HG03159 (cell line): ENCODE measurements around the gene CHDH.

Experiments used
- ATAC-seq: cut with Tn5 transposase; IDR thresholded peaks from one replicate; pipeline ENCODE4 v1.9.1; 2021; ENCODE audit warnings: mild to moderate bottlenecking, moderate library complexity; ENCODE audit not compliant: unreplicated experiment

The CHDH gene

DNA sequence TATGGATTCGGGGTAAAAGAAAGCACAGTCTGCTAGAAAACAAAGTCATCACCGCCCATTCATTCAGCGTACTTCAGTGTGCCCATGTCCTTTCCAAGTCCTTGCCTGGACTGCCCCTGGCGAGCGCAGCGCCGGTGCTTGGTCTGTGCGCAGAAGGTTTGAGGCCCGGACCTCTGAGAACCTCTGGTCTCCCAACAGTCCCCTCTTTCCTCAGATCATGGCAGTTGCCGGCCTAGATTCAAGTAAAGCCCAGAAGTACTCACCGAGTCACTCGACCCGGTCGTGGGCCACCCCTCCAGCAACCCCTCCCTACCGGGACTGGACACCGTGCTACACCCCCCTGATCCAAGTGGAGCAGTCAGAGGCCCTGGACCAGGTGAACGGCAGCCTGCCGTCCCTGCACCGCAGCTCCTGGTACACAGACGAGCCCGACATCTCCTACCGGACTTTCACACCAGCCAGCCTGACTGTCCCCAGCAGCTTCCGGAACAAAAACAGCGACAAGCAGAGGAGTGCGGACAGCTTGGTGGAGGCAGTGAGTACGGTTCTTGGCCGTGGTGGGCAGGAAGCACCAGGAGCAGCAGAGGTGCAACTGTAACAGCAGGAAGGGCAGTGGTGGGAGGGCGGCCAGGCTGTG is 36.3 kb downstream of the CHDH start:
- ATAC-seq, result no peak

DNA sequence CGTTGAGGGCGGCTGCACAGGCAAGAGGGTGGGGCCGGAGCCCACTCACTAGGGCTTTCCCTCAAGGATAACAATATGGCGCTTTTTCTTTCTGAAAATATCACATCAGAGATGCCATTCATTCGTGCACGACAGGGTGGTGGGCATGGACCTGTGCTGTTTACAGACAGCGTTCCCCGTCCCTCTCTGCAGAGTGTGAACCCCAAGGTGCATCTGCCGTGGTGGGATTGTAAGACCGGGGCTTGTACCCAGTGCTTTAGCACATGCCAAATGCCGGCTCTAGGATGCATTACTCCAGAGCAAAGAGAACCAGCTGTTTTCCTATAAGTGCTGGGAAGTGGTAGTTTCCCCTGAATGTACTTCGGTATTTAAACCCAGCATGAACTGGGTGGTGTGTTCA is 37.0 kb downstream of the CHDH start:
- no peak for ATAC-seq

DNA sequence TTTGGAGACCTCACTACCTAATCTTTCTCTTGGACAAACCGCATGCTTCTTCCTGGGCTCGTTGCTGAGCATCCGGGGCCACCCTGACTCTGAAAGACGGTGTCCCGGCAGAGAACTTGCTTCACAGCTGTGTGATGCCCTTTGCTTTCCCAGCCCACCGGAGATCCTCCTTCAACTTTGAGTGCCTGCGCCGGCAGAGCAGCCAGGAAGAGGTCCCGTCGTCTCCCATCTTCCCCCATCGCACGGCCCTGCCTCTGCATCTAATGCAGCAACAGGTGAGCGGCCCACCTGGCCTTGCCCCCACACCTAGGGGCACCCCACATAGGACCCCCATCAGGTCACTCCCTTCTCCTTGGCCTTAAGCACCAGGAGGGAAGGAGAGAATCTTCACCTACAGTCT is 37.7 kb downstream of the CHDH start:
- no peak for ATAC-seq

DNA sequence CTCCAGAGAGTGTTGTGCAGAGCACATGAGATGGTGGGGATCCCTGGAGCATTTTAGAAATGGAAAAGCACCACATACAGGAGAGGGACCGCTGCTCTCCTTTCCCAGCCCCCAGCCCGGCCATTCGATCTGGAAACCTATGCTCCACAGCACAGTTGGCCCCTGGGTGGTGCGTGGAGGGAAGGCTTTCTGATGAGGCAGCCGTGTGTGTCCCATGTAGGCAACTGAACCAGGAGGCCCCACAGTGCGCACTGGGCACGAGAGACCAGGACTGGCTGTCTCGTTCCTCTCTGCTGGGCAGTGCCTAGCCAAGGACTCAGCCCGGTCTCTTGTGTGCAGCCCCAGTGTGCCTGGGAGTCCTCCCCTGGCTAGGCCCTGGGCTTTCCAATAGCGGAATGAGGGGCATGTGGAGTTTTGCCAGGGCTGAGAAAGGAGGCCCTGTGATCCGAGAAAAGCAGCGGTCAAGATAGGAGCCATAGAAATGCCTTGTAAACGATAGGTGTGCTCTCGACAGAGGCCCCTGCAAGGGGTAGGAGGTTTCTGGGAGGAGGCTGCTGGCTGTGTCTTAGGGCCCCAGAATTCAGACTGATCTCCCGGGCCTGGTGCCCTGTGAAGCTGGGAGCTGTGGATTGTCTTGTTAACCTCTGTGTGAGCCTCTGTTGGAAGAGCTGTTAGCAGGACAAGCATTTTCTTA is 39.0 kb downstream of the CHDH start:
- no peak for ATAC-seq

DNA sequence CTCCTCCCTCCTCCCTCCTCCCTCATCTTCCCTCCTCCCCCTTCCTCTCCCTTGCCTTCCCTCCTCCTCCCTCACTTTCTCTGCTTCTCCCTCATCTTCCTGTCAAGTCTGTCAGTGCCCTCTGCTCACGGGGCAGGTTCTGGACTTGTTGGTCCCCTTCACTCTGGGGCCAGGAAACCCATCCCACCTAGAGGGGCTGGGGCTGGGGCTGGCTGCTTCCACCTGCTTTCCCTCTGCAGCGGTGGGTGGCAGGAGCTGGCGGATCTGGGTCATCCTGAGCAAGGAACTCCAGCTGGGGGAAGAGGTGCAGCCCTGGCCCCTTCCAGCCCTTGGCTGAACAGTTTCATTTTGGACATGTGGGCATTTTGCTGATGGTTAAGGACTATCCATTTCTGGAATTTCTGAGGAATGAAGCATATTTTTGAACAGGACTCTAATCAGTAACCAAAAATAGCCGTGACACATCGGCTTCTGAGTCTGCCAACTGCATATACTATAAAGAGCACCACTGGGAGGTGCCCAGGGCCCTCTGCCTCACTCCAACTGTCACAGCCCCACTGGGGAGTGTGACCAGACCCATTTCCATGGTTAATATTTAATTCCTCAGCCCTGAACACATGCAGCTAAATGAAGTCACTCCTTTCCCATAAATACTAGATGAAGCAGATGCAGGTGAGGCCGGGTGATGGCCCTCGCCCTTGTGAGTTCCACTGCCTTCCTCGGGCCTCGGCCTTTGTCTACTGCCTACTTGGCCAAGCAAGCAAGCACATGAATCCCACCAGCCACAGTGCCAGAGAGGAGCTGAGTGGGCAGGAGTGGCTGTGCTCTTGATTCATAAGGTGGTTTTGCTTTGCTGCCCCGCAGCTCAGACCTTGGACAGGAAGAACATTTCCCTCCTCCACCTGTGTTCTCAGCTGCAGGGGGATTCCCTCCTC is 39.8 kb downstream of the CHDH start:
- no peak for ATAC-seq

DNA sequence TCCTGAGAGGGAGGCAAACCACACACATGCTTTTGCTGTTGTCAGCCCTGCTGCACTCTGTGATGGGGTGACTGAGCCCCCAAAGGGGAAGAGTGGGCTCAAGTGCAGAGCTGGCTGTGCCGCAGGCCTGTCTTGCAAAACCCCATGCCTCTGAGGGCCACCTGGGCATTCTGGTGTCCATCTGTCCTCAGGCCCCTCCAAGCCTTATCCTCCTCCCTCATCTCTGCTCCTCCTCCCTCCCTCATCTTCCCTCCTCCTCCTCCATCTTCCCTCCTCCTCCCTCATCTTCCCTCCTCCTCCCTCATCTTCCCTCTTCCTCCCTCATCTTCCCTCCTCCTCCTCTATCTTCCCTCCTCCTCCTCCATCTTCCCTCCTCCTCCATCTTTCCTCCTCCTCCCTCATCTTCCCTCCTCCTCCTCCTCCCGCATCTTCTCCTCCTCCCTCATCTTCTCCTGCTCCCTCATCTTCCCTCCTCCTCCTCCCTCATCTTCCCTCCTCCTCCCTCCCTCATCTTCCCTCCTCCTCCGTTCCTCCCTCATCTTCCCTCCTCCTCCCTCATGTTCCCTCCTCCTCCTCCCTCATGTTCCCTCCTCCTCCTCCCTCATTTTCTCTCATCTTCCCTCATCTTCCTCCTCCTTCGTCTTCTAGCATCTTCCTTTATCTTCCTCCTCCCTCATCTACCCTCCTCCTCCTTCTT is 40.6 kb downstream of the CHDH start:
- no peak for ATAC-seq

DNA sequence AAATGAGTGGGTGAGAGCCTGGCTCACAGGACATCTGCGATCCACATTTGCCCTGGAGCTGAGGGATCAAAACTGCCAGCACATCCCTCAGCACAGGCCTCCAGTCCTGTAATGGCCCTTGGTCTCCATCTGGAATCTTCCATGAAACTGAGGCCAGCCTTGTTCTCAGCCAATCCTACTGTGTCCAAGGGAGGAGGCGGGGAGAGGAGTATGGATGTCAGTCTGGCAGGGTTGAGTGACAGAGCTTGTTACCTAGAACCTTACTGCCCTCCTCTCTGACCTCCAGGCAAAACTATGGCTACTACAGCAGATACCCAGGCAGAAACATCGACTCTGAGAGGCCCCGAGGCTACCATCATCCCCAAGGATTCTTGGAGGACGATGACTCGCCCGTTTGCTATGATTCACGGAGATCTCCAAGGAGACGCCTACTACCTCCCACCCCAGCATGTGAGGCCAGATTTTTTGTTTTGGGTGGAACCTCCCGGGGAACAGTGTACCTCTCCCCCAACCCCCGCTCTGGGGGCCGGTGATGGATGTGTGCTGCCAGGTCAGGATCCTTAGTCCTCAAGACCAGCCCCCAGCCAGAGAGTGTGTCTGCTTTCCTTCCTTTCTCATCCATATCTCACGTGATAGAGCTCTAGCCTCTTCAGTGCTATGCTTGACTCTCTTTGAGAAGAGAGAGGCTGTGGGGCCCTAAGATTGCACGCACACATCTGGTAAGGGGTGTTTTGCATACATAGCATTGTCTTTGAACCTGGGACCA is 41.3 kb downstream of the CHDH start:
- peak; percentile 77 for ATAC-seq

DNA sequence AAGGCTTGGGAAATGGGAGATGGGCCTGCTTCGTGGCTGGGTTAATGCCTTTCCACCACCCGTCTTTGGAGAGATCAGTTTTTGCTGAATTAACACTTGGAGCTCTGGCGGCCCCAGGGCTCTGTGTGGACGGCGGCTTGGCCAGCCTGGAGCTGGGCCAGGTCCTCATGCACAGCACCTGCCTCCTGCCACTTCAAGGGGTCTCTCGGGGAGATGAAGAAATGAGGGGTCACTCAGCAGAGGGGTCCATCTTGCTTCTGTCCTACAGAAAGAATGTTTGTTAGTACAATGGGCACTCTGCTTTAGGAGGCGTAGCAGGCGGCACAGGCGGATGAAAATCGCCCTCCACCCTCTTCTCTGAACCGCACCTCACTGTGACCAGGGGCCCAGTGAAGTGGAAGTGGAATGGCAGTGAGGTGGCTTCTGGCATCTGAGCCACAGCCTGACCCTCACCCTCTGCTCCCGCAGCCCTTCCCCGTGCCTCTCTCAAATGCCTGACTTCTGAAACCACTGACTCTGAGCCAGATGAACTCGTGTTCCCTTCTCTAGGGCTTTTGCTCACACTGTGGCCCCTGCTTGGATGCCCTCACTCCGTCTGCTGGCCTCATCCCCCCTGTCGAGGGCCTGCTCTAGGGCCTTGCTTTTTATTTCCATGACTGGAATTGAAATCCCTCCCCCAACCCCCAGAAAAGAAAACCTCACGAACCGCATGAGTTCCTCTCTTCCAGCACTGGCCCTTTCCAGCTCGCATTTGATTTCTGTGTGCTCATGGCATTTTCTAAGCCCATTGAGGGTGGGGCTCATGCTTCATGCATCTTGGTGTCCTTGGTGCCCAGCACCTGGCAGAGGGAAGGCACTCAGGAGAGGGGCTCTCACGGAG is 42.2 kb downstream of the CHDH start:
- no peak for ATAC-seq

DNA sequence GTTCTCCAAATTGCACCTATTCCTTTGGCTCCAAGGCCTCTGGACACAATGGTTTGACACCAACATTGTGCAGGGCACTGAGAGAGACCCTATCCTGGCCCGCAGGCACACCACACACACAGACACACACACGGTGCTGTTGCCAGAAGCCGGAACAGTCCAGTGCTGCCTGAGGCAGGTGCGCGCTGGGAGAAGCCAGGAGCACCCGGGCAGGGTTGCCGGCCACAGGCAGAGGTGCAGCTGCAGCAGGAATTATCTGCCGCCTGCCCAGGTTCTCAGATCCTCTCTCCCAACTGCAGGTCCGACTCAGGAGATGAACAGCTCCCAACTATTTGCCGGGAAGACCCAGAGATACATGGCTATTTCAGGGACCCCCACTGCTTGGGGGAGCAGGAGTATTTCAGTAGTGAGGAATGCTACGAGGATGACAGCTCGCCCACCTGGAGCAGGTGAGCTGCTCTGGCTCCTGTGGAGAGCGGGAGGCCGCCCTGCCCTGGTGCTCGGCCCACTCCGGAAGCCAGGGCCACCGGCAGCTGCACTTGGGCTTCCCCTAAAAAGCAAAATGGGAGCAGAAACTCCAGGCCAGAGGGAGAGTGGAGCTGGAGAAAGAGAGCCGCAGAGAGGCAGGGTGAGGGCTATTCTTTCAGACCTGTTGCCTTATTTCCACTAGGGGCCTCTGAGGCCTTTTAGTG is 42.9 kb downstream of the CHDH start:
- no peak for ATAC-seq

DNA sequence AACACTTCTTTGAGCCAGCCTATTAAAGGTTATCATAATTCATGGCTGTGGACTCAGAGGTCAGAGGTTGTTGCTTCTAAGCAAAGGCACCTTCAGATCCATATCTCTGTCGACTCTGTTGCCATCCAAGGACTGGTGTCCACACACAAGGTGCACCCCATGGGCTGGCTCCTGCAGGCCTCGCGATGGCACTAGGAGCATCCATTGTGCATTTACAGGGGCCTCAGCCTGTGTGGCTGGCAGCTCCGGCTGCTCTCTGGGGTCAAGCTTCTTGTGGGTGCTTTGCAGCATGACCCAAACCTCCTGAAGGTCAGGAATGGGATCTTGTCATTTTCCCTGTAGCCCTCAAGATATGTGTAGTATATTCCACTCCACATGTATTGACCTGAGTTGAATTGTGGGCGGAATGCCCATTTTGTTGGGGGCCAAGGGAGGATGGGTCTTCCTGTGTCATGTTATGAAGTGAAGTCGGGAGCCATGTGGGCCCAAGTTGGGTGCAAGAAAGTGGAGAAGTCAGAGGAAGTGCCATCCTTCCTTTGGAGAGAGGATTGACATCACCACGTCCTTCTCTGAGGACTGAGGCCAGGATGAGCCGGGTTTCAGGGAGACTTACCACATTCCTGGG is 43.9 kb downstream of the CHDH start:
- ATAC-seq, result no peak

DNA sequence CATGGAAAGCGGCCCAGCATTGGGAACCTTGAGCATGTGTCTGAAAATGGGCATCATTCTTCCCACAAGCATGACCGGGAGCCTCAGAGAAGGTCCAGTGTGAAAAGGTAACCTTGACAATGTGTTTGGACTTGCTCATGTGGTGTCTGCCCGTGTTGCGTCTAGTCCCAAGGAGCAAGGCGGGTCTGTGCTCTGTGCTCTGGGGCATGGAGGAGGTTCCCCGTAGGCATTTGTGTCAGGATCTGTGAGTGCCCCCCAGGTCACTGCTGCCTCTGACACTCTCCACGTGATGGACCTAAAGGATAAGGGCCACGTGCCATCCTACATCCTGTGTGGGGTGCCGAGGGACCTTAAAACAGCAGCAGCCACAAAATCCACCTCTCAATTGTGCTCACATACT is 44.9 kb downstream of the CHDH start:
- ATAC-seq, result no peak

DNA sequence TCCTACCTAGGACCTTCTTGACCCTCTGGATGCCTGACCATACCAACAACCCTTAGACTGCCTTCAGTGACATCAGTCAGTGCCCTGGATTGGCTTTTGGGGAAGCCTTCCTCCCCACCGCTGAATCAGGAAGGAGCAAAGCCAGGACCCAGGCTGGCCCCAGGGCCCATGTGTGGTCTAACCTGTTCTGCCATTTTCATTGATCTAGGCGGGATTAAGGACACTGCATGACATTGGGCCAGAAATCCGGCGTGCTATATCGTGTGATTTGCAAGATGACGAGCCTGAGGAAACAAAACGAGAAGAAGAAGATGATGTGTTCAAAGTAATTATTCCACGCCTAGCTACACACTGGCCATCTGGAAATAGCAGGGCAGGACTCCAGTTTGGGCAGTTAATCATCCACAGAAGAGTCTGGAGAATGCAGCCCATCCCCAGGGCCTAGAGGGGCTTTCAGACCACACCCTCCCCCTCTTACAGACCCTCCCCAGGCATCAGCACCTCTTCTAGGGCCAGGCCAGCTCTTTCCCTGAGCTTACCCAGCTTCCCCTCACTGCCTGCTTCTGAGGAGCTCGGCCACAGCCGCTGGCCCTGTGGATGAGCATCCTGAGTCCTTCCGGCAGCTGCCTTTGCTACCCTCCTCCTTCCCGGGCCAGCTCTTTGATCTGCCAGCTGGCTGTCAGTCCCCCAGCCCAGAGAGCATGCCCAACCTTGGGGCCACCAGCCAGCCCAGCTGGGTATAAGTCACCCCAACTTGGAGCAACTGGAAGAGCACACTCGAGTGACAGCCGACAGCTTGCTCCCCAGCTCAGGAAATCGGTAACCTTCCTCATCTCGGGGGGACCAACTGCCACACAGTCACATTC is 45.9 kb downstream of the CHDH start:
- no peak for ATAC-seq

DNA sequence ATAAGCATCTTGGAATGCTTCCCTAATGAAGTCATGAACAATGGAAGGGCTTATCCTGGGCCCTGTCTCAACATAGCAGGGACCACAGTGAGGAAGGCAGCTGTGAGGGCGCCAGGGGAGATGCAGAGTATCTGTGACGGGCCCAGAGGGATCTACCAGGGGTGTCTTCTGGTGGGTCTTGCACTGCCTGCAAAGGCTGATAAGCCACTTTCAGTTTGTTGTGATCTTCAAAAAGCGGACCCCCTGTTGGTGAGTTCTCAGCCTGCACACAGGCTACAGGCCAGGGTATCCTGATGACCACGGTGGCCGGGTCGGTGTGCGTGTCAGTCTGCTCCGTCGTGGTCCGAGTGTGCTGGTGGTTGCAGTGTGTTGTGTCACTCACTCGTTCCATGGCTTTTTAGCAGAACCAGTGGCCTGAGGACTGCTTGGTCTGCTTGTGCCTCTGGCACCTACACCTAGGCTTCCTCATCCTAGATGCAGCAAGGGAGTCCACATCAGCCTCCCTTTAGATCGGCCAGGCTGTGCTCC is 46.8 kb downstream of the CHDH start:
- no peak for ATAC-seq

DNA sequence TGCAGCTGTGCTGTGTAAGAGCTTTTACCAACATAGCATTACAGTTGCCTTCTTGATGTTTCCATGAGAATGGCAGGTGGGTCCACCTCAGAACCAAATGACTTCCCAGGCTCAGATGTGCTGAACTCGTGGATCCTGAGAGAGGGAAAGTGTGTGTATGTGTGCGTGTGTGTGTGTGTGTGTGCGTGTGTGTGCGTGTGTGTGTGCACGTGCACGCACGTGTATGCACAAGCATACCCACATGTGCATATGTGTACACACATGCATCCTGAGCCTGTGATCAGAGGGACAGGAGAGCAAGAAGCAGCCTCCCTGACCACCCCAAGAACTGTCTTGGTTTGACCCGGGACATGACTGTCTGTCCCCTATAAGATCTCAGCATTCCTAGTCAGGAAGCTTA is 48.1 kb downstream of the CHDH start:
- no peak for ATAC-seq

DNA sequence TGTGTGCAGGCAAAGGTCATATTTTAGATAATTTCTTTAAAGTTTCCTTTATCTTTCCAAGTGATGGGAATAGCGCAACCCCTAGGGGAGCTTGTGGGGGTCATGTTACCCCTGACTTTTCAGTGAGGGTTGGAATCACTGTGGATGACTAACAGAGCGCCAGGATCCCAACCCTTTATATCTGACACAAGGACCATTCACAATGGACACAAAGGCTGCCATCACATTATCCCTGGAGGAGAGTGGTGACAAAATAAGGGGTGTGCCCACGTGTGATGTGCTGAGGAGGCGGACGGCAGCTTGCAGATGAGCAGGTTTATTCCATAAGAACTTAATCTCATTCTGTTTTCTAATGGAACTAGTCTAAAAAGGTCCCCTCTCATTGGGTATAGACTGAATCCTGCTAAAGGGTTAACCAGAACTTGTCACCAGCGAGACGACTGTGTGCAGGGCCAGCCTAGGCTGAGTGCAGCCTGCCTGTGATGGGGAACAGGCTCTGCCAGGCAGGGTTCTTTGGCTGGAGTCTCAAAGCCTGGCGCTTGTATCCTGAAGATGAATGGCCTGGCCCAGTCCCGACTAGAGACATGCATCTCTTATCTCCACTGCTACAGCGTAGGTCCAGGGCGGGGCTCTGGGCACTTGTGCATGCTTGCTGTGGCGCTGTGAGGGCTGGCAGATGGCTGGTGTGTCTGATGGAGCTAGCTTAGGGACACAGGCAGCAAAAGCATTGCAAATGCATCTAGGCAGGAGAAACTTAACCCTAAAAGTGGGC is 50.2 kb downstream of the CHDH start:
- no peak for ATAC-seq

DNA sequence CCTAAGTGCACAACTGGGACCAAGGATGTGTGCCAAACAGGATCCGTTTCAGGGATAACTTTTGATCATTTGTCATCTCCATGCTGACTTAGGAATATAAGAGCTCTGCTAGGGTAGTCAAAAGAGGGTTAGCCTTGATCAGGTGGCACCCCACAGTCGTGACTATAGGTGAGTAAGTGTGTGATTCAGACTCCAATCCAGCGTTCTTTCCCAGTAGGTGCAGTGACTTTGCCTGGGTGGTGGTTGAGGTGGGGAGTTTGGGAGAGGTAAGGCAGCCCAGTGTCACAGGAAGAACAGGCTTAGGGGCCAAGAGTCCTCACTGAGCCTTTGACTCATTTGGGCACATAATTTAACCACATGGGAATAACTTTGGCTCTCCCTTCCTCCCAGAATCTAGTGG is 51.0 kb downstream of the CHDH start:
- no peak for ATAC-seq

DNA sequence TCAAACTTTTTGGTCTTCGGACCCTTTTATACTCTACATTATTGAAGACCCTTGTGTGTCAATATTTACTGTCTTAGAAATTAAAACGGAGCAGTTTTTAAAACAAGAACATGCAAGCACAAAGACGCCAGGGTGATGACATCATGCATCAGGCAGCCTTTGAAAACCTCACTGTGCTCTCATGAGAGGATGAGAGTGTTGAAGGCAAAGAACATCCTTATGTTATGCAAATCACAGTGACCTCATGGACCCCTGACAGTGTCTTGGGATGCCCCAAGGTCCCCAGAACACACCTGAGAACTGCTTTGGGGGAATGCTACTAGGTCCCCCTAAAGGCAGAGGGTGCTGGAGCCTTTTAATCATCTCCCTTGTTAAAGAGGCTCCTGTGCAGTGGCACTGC is 51.6 kb downstream of the CHDH start:
- no peak for ATAC-seq
